ENCODE results near the gene GAP43.

GAP43 gene

DNA sequence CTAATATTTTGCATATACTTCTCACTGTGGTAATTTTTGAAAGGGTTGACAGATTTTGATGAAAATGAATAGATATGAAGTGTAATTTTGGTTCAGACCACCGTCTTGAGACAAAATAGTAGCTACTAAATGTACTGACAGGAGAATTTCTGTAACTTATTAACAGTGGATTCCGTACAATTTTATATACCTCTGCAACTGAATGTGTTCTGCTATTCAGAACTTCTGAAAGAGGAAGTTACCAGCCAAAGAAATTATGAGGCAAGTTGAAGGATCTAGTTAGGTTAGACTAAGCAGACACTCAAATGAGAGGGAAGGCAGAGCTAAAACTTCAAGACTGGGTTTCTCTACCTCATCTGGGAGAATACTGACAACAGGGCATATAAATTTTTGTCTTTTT lies 29.4 kb downstream of the GAP43 start:
- TF ChIP-seq CTCF (IDR thresholded peaks at IDR 0.05; ENCODE audit: extremely low read depth, missing control alignments) = no peak
- no peak for DNase-seq (ENCODE audit: low spot score)

GRCh38 chr3:115655761-115656282 lies 32.5 kb downstream of the GAP43 start:
- TF ChIP-seq CTCF (IDR thresholded peaks at IDR 0.05; ENCODE audit: extremely low read depth, missing control alignments) = no peak
- DNase-seq (ENCODE audit: low spot score) = no peak

- no peak for DNase-seq (ENCODE audit: low spot score)
- no peak for TF ChIP-seq CTCF (IDR thresholded peaks at IDR 0.05; ENCODE audit: extremely low read depth, missing control alignments)
These were observed 33.9 kb downstream of the GAP43 start for GRCh38 chr3:115657168-115657567.

DNA sequence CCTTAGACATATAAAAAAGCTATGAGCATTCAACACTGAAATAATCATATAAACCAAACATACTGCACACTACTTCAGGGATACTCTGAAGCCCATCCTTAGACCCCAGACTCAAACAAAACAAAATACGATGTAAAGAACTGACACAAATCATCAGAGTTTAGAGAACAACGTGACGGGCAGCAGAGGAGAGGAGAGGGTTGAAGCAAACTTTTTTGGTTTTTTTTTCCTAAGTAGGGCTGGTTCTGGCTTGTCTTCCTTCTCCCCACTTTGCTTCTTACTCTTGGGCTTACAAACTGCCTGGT lies 34.7 kb downstream of the GAP43 start:
- DNase-seq (ENCODE audit: low spot score) = no peak
- TF ChIP-seq CTCF (IDR thresholded peaks at IDR 0.05; ENCODE audit: extremely low read depth, missing control alignments) = no peak

- peak; percentile 87 for DNase-seq (ENCODE audit: low spot score)
- no peak for TF ChIP-seq CTCF (IDR thresholded peaks at IDR 0.05; ENCODE audit: extremely low read depth, missing control alignments)
These were observed 35.2 kb downstream of the GAP43 start for GRCh38 chr3:115658337-115659181.

DNA sequence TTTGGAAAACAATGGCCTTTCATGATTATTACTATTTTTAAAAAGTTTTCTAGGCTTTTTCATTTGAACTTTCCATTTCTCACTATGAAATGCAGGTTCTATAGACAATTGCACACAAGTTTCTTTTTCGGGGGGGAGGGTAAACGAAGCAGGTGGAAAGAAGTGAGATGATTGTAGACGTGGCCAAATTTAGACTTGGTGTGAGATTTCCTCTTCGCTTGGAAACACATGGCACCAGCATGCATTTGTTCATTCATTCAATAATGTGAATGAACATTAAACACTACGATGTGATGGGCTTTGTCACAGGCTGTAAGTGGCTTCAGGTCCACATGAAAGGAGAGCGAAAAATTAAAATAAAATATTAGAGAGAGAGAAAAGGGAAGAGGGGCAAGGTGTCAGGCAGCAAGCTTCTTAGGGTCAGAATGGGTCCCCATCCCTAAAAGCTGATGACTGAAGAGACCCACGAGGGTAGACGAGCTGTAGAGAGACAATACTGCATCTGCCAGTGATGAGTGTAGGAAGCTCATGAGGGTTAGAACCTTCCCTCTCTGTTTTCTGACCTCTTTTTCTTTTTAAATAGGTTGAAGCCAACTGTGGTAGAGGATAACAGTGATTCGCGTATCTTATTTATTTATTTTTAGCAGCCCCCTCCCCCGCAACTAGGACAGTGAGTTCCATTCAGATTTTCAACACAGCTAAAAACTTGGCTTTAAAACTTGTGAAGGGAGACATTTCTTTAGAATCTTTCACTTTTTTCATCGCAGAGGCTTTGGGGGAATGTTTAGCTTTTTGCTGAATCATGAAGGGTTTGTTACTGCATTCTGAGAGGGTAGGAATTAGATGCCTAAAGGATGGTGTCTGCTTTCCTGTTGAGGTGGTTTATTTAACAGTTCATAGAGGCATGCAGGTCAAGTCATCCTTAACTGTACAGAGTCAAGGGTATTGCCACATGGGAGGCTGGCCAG lies 36.2 kb downstream of the GAP43 start:
- DNase-seq (ENCODE audit: low spot score) = no peak

More for the DNA sequence above, 36.2 kb downstream of the GAP43 start:
- TF ChIP-seq CTCF (IDR thresholded peaks at IDR 0.05; ENCODE audit: extremely low read depth, missing control alignments) = no peak

All from GM20000 (cell line).